GM12875 (cell line): ENCODE measurements around the gene PIP4K2A.
"Not testable (repeated sequence)": the region's sequence is repeated elsewhere in the genome, so short reads cannot be mapped to it uniquely, and the experiment has no call there.

ENCODE experiments used
- H3K4me3 ChIP-seq: one replicate; pipeline ENCODE4 v1.5.1; 2011; ENCODE audit warnings: low read depth, low read length, control low read depth
- CTCF ChIP-seq: IDR thresholded peaks from 2 replicates; pipeline ENCODE4 v1.5.1; 2011; ENCODE audit warnings: low read depth, mild to moderate bottlenecking, control low read depth, inconsistent platforms, low read length, moderate library complexity, borderline replicate concordance; ENCODE audit not compliant: insufficient read depth

Gene PIP4K2A

GRCh38 chr10:22534849-22535604 lies 179.4 kb downstream of the PIP4K2A start:
- no peak overlapping the region for H3K4me3 ChIP-seq
- TF ChIP-seq CTCF, result no peak

- TF ChIP-seq CTCF, result no peak
- H3K4me3 ChIP-seq, result no peak overlapping the region
Measured at GRCh38 chr10:22531441-22531840, 182.9 kb downstream of the PIP4K2A start.

- no peak for TF ChIP-seq CTCF
- H3K4me3 ChIP-seq, result no peak overlapping the region
Measured at GRCh38 chr10:22531008-22531407, 183.4 kb downstream of the PIP4K2A start.

- no peak overlapping the region for H3K4me3 ChIP-seq
- no peak for TF ChIP-seq CTCF
Measured at GRCh38 chr10:22527520-22527919, 186.9 kb downstream of the PIP4K2A start.

GRCh38 chr10:22524333-22524732 lies 190.0 kb downstream of the PIP4K2A start:
- not testable (repeated sequence) for H3K4me3 ChIP-seq

- not testable (repeated sequence) for H3K4me3 ChIP-seq
Measured at GRCh38 chr10:22520645-22521044, 193.7 kb downstream of the PIP4K2A start.

GRCh38 chr10:22518167-22518724 lies 196.1 kb downstream of the PIP4K2A start:
- no peak overlapping the region for H3K4me3 ChIP-seq
- TF ChIP-seq CTCF, result no peak

GRCh38 chr10:22515009-22515408 lies 199.4 kb downstream of the PIP4K2A start:
- H3K4me3 ChIP-seq, result no peak overlapping the region
- no peak for TF ChIP-seq CTCF

- not testable (repeated sequence) for H3K4me3 ChIP-seq
Measured at GRCh38 chr10:22514414-22514758, 200.0 kb downstream of the PIP4K2A start.

- not testable (repeated sequence) for H3K4me3 ChIP-seq
Measured at GRCh38 chr10:22513483-22514413, 200.6 kb downstream of the PIP4K2A start.

- not testable (repeated sequence) for H3K4me3 ChIP-seq
Measured at GRCh38 chr10:22512015-22512414, 202.4 kb downstream of the PIP4K2A start.
